Measurements from ENCODE around the gene CHD5.

- TF ChIP-seq USF2 (IDR thresholded peaks at IDR 0.05; ENCODE audit: low read depth, low read length) (no peak), USF2 (CRISPR knock-in tag; IDR thresholded peaks at IDR 0.05; ENCODE audit: borderline replicate concordance) (no peak), GRHL1 (CRISPR knock-in tag; conservative IDR thresholded peaks at IDR 0.05) (no peak), SIN3A (IDR thresholded peaks at IDR 0.05; ENCODE audit: borderline replicate concordance, low read depth, low read length) (no peak)
These were observed 126.9 kb downstream of the CHD5 start for GRCh38 chr1:6053206-6053546.

All from HepG2 (cell line).